Subcutaneous abdominal adipose tissue (tissue), 5 donors: ENCODE measurements around the gene MS4A10.
"Not testable (repeated sequence)": the region's sequence is repeated elsewhere in the genome, so short reads cannot be mapped to it uniquely, and the experiment has no call there.

Experiments
- H3K27ac ChIP-seq: one replicate; pipeline ENCODE4 v1.7.0; 2013; ENCODE audit warnings: low read depth, mild to moderate bottlenecking, inconsistent platforms, low read length, moderate library complexity
- H3K27me3 ChIP-seq, 5 donors: one replicate each; pipeline ENCODE4 v1.7.0; 2013; ENCODE audit warnings: low read length in 5 of 5, inconsistent platforms in 1 of 5; ENCODE audit not compliant: control insufficient read depth in 5 of 5, insufficient read depth in 4 of 5
- H3K36me3 ChIP-seq, 5 donors: one replicate each; pipeline ENCODE4 v1.7.0; 2013; ENCODE audit warnings: low read length in 5 of 5; ENCODE audit not compliant: control insufficient read depth in 5 of 5, insufficient read depth in 5 of 5
- H3K4me1 ChIP-seq, 5 donors: one replicate each; pipeline ENCODE4 v1.7.0; 2013; ENCODE audit warnings: low read length in 5 of 5, mild to moderate bottlenecking in 3 of 5, moderate library complexity in 1 of 5; ENCODE audit not compliant: control insufficient read depth in 5 of 5, insufficient read depth in 5 of 5
- H3K4me3 ChIP-seq, 5 donors: one replicate each; pipeline ENCODE4 v1.7.0; 2013; ENCODE audit warnings: low read length in 5 of 5, low read depth in 1 of 5
- H3K9ac ChIP-seq, 5 donors: one replicate each; pipeline ENCODE4 v1.7.0; 2013; ENCODE audit warnings: low read length in 5 of 5, mild to moderate bottlenecking in 4 of 5, moderate library complexity in 3 of 5
- H3K9me3 ChIP-seq, 5 donors: one replicate each; pipeline ENCODE4 v1.7.0; 2013; ENCODE audit warnings: low read length in 5 of 5; ENCODE audit not compliant: control insufficient read depth in 5 of 5
- donor health status: healthy.
- donor health status: healthy.
- donor health status: healthy.
- donor health status: healthy.
- donor health status: healthy.

Gene MS4A10

DNA sequence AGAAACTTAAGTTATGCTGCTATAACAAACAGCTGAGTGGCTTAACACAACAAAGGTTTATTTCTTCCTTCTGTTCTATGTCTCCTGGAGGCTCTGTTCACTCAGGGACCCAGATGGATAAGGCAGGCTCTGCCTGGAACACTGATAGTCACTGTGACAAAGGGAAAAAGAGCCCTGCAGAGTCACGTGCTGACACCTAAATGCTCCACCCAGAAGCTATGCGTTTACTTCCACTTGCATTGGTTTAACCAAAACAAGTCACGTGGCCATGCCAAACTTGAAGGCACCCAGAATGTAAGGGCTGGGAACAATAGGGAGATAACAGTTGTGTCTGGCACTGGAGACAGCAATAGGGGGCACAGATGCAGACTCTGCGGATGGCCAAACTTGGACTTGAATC is 31.8 kb upstream of the MS4A10 start:
- Histone ChIP-seq H3K9ac (no peak overlapping the region), H3K27me3 (peaks cover 3 to 22% (median 15%) of the 10 kb centered on the region in 5 donors), H3K4me3 (no peak overlapping the region), H3K27ac (no peak overlapping the region), H3K4me1 (no peaks in the 10 kb centered on the region), H3K36me3 (no peaks in the 10 kb centered on the region), H3K9me3 (no peaks in the 10 kb centered on the region)

GRCh38 chr11:60754887-60755286 is 30.2 kb upstream of the MS4A10 start:
- Histone ChIP-seq H3K4me3 (no peak overlapping the region), H3K9ac (no peak overlapping the region), H3K27ac (no peak overlapping the region), H3K36me3 (no peaks in the 10 kb centered on the region), H3K27me3 (peaks cover 0 to 20% (median 15%) of the 10 kb centered on the region in 5 donors), H3K4me1 (peaks cover 0 to 4% (median 0%) of the 10 kb centered on the region in 5 donors), H3K9me3 (no peaks in the 10 kb centered on the region)

DNA sequence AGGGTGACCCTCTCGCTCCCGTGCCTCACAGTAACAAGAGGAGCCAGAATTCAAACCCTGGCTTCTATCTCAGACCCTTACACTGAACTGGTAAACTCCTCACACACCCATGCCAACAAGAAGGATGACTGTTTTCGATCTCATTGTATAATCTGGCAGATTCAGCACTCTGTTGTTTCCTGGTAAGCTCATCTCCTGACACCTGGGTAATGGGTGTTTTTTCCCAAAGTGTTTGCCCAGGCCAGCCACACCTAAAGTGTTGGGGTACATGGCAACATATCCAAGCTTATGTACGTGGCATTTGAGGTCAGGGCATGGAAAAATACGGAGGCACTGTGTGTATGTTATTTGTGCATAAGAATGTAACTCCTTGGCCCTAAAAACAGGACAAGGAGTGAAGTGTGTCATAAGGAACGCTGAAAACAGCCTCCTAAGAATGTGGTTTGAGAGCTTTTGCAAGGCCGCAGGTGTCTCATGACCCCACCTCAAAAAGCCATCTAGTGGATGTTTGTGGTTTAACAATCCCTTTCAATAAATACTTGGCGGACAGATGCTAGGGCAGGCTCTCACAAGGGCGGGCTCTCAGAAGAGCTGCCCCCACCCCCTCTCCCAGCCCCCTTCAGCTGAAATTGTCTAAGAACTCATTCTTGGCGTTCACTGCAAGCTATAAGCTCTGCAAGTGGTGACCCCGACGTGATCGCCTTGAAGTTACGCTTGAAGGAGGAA is 28.7 kb upstream of the MS4A10 start, which contains the start of gene MS4A15:
Gene MS4A15 (plus strand): TSS at position 561 of the 726 bp plus-strand sequence. CDS start 6,867 bp downstream, outside the sequence.
- Histone ChIP-seq H3K4me3 (no peak within 1 kb of the TSS), H3K9ac (no peak within 1 kb of the TSS), H3K27me3 (peaks cover 0 to 24% (median 11%) of the 10 kb centered on the region in 5 donors), H3K27ac (no peak within 1 kb of the TSS), H3K9me3 (no peaks in the 10 kb centered on the region), H3K36me3 (no peaks in the 10 kb centered on the region), H3K4me1 (peaks cover 0 to 7% (median 0%) of the 10 kb centered on the region in 5 donors)

DNA sequence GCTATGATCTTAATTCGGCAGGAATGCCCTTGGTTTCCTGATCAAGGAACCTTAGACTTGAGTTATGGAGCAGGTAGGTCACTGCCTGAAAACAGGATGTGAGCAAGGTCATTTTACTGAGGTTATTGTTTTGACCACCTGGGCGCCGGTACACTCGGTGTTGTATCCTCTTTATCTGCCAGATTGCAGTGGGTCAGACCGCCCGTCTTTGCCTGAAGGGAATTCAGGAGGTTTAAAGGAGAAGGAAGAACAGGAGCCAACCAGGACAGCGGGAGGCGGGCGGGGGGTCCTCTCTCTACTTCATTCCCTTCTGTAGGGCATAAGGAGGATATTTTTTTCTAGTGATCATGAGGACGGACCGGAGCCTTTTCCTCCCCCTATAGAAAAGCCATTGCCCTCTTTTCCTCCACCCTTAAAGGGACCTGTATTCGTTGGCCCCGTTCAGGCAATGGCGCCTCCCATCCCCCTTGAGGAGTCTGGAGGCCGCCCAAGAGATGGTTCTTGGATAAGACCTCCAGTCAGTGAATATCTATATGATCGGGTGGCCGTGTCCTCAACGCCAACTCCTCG is 27.8 kb upstream of the MS4A10 start:
- H3K4me1 ChIP-seq = peaks cover 0 to 7% (median 0%) of the 10 kb centered on the region in 5 donors
- H3K4me3 ChIP-seq = no peak overlapping the region
- H3K27me3 ChIP-seq = peaks cover 3 to 24% (median 10%) of the 10 kb centered on the region in 5 donors
- no peak overlapping the region for H3K27ac ChIP-seq
- no peaks in the 10 kb centered on the region for H3K9me3 ChIP-seq
- H3K36me3 ChIP-seq = no peaks in the 10 kb centered on the region
- no peak overlapping the region for H3K9ac ChIP-seq

- H3K27ac ChIP-seq, H3K4me3 ChIP-seq, H3K9ac ChIP-seq, H3K4me1 ChIP-seq, H3K36me3 ChIP-seq, H3K9me3 ChIP-seq: not testable (repeated sequence)
- peaks cover 3 to 24% (median 5%) of the 10 kb centered on the region in 5 donors for H3K27me3 ChIP-seq
Observed at GRCh38 chr11:60758671-60759070, 26.5 kb upstream of the MS4A10 start.

GRCh38 chr11:60759438-60760225 is 25.5 kb upstream of the MS4A10 start:
- H3K36me3 ChIP-seq, H3K9ac ChIP-seq, H3K9me3 ChIP-seq, H3K4me1 ChIP-seq, H3K4me3 ChIP-seq, H3K27ac ChIP-seq: not testable (repeated sequence)
- peaks cover 5 to 24% (median 8%) of the 10 kb centered on the region in 5 donors for H3K27me3 ChIP-seq

DNA sequence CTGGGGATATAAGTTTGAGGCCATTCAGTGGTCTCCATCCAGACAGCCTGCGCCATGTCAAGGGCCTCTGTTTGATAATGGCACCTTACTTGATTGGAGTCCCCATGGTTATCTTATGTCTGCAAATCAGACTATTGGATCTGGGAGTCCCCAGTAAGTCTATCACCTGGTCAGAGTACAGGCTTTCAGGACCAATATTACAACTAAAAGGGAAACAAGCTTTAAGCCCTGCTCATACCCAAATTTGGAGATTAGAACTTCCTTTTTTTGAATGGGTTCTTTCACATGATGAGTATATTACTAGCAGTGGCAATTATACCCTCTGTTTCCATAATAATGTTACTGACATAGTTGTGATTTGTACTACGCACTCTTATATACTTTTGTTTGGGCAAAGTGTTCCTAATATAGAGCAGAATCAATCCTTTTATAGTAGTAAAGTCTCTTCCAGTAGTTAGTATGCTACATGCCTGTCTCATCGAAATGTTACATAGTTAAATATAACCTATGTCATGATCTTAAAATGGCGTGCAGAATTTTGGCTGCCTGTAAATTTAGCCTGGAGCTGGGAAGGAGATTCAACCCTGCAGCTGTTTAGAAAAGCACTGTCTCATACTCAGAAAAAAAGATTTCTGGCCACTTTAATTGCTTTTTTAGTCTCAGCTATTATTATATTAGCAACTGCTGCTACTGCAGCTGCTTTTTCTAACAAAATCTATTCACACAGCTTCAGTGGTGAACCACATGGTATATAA is 23.5 kb upstream of the MS4A10 start:
- Histone ChIP-seq H3K36me3 (no peaks in the 10 kb centered on the region), H3K27ac (no peak overlapping the region), H3K4me1 (peaks cover 0 to 7% (median 0%) of the 10 kb centered on the region in 5 donors), H3K9me3 (no peaks in the 10 kb centered on the region), H3K4me3 (no peak overlapping the region), H3K27me3 (peaks cover 5 to 28% (median 13%) of the 10 kb centered on the region in 5 donors), H3K9ac (no peak overlapping the region)

GRCh38 chr11:60762851-60763691 is 22.1 kb upstream of the MS4A10 start:
- Histone ChIP-seq H3K36me3 (no peaks in the 10 kb centered on the region), H3K27ac (no peak overlapping the region), H3K27me3 (peaks cover 5 to 29% (median 23%) of the 10 kb centered on the region in 5 donors), H3K4me3 (no peak overlapping the region), H3K9ac (no peak overlapping the region), H3K4me1 (peaks cover 0 to 7% (median 0%) of the 10 kb centered on the region in 5 donors), H3K9me3 (no peaks in the 10 kb centered on the region)
